Kidney (tissue), 14 donors: ENCODE measurements around the gene ROCK2. TPM values are rescaled to one million over a fixed set of nuclear protein-coding genes. Genes with fewer than 3 reads are reported as not detected.

Experiments
- DNase-seq, 5 donors: peaks; one replicate each; pipeline ENCODE4 v3.0.0-alpha.2; 2013 to 2020
- FAIRE-seq: peaks from 2 replicates; lab custom pipeline; 2012; peaks lifted over from hg19 to GRCh38; lab: Jason Lieb, UNC
- H3K27ac ChIP-seq, 2 donors: one replicate each; pipeline ENCODE4 v1.7.0; 2013; ENCODE audit warnings: low read depth in 2 of 2, low read length in 2 of 2, inconsistent platforms in 1 of 2
- H3K27me3 ChIP-seq: one replicate; pipeline ENCODE4 v1.7.1; 2013; ENCODE audit warnings: low read length, inconsistent platforms; ENCODE audit not compliant: control insufficient read depth, insufficient read depth
- H3K36me3 ChIP-seq, 3 donors: one replicate each; pipeline versions ENCODE4 v1.7.0 to v1.7.1; 2013; ENCODE audit warnings: low read length in 3 of 3, control low read depth in 1 of 3, inconsistent platforms in 1 of 3; ENCODE audit not compliant: insufficient read depth in 3 of 3, control insufficient read depth in 2 of 3
- H3K4me1 ChIP-seq, 3 donors: one replicate each; pipeline versions ENCODE4 v1.7.0 to v1.7.1; 2013; ENCODE audit warnings: low read length in 3 of 3, inconsistent platforms in 1 of 3, low read depth in 1 of 3; ENCODE audit not compliant: control insufficient read depth in 2 of 3, insufficient read depth in 2 of 3
- H3K4me3 ChIP-seq, 3 donors: one replicate each; pipeline versions ENCODE4 v1.7.0 to v1.8.1; 2013; ENCODE audit warnings: low read length in 3 of 3, control low read depth in 1 of 3, inconsistent platforms in 1 of 3
- H3K9ac ChIP-seq, 3 donors: one replicate each; pipeline versions ENCODE4 v1.7.0 to v1.7.1; 2013; ENCODE audit warnings: low read length in 3 of 3, control low read depth in 1 of 3, inconsistent platforms in 1 of 3
- H3K9me3 ChIP-seq, 3 donors: one replicate each; pipeline versions ENCODE4 v1.7.0 to v1.7.1; 2013; ENCODE audit warnings: low read length in 3 of 3, control low read depth in 1 of 3, inconsistent platforms in 1 of 3; ENCODE audit not compliant: control insufficient read depth in 2 of 3, insufficient read depth in 1 of 3
- CTCF ChIP-seq: IDR thresholded peaks from 3 replicates; pipeline ENCODE4 v1.5.1; 2012; ENCODE audit warnings: mild to moderate bottlenecking, moderate library complexity, borderline replicate concordance; ENCODE audit not compliant: insufficient read depth; ENCODE audit errors: extremely low read depth
- intact Hi-C: fragments of 100-400 bp; cut with DNase I; formaldehyde crosslinking; loops from one replicate; pipeline ENCODE4 v1.11.1; 2022
- polyA plus RNA-seq: library from polyadenylated mRNA; stranded (reverse); fragments of 350-450 nt; fragmentation: Illumina TruSeq; extraction: RNeasy Lipid Tissue Mini Kit (QIAGEN cat#74804); gene quantifications from one replicate; pipeline ENCODE4 v1.2.3, GENCODE V29; 2014; ENCODE audit warnings: low read depth, low replicate concordance; ENCODE audit not compliant: insufficient read depth
- total RNA-seq: library from RNA; stranded (reverse); fragmentation: NEBNext Ultra II Directional; extraction: Animal tissue kit (Norgen Biotek cat#: 25700); gene quantifications from one replicate; pipeline ENCODE4 v1.2.1, GENCODE V29; 2021
- donor health status: control.
- donor health status: control.
- donor health status: control.
- donor health status: control.
- donor health status: control.
- donor health status: DM: yes; HTN: yes; CAD: no.
- donor health status: Normal renal cell carcinoma (clear cell type).

The ROCK2 gene
- total and polyA plus RNA-seq, 2 donors from 2014 or later = 6.7 to 58.3 TPM

GRCh38 chr2:11141319-11141718 lies 203.1 kb downstream of the ROCK2 start:
- Histone ChIP-seq H3K4me3 (no peak overlapping the region), H3K4me1 (no peaks in the 10 kb centered on the region), H3K27ac (no peak overlapping the region), H3K9me3 (peaks cover 0 to 5% (median 0%) of the 10 kb centered on the region in 3 donors), H3K27me3 (no peaks in the 10 kb centered on the region), H3K9ac (no peak overlapping the region), H3K36me3 (no peaks in the 10 kb centered on the region)
- DNase-seq (peak in 1 of 5 donors; percentile 7), FAIRE-seq (no peak)
- no peak for TF ChIP-seq CTCF
- intact Hi-C loops = no loop called here

GRCh38 chr2:11140492-11140891 lies 203.9 kb downstream of the ROCK2 start:
- H3K36me3 ChIP-seq = no peaks in the 10 kb centered on the region
- H3K27ac ChIP-seq = no peak overlapping the region
- no peaks in the 10 kb centered on the region for H3K9me3 ChIP-seq
- no peak overlapping the region for H3K9ac ChIP-seq
- no peaks in the 10 kb centered on the region for H3K27me3 ChIP-seq
- H3K4me3 ChIP-seq = no peak overlapping the region
- DNase-seq = no peak
- no peaks in the 10 kb centered on the region for H3K4me1 ChIP-seq
- no peak for FAIRE-seq
- intact Hi-C loops = no loop called here
- TF ChIP-seq CTCF = no peak

- DNase-seq (no peak), FAIRE-seq (no peak)
- intact Hi-C loops = no loop called here
- no peak overlapping the region for H3K9ac ChIP-seq
- H3K27me3 ChIP-seq = no peaks in the 10 kb centered on the region
- H3K4me1 ChIP-seq = peaks cover 0 to 12% (median 4%) of the 10 kb centered on the region in 3 donors
- TF ChIP-seq CTCF = no peak
- H3K36me3 ChIP-seq = no peaks in the 10 kb centered on the region
- H3K4me3 ChIP-seq = no peak overlapping the region
- H3K27ac ChIP-seq = no peak overlapping the region
- H3K9me3 ChIP-seq = no peaks in the 10 kb centered on the region
Observed at GRCh38 chr2:11134349-11134748, 210.1 kb downstream of the ROCK2 start.

GRCh38 chr2:11133936-11134320 lies 210.5 kb downstream of the ROCK2 start:
- Histone ChIP-seq H3K36me3 (no peaks in the 10 kb centered on the region), H3K4me1 (peaks cover 0 to 12% (median 4%) of the 10 kb centered on the region in 3 donors), H3K27ac (no peak overlapping the region), H3K9me3 (no peaks in the 10 kb centered on the region), H3K4me3 (peak overlapping the region in 2 of 3 donors; percentile 57 to 76), H3K27me3 (no peaks in the 10 kb centered on the region), H3K9ac (no peak overlapping the region)
- FAIRE-seq (no peak), DNase-seq (no peak)
- intact Hi-C loops = no loop called here
- no peak for TF ChIP-seq CTCF
